ENCODE results near the gene RPN1. TPM values are rescaled to one million over a fixed set of nuclear protein-coding genes. Genes with fewer than 3 reads are reported as not detected.

Gene RPN1
- total and polyA plus RNA-seq, 2 of the 13 experiments (the other 11 are each of a cell fraction or from before 2014, with no cell fraction given): 290 to 342 TPM

GRCh38 chr3:128617557-128618397 is 32.8 kb downstream of the RPN1 start (continued):
- TF ChIP-seq SALL1 (CRISPR knock-in tag; IDR thresholded peaks at IDR 0.05) (peak; percentile 75), NFYB (CRISPR knock-in tag; IDR thresholded peaks at IDR 0.05) (peak; percentile 15), RAD51 (IDR thresholded peaks at IDR 0.05; ENCODE audit: borderline replicate concordance) (no peak), CHD4 (IDR thresholded peaks at IDR 0.05; ENCODE audit: borderline replicate concordance, low read length) (no peak), ZNF766 (CRISPR knock-in tag; IDR thresholded peaks at IDR 0.05; ENCODE audit: borderline replicate concordance) (0 out of 2 replicates have a peak, but pooled peaks have one; percentile 11), KLF6 (CRISPR knock-in tag; IDR thresholded peaks at IDR 0.05) (no peak), AKAP8 (CRISPR knock-in tag; IDR thresholded peaks at IDR 0.05) (peak; percentile 32), MED1 (CRISPR knock-in tag; IDR thresholded peaks at IDR 0.05) (0 out of 2 replicates have a peak, but pooled peaks have one; percentile 9), ARNT (IDR thresholded peaks at IDR 0.05) (no peak), ZSCAN5A (CRISPR knock-in tag; IDR thresholded peaks at IDR 0.05; ENCODE audit: borderline replicate concordance) (peak; percentile 70; the same call in 1 of the 2 replicates), THAP8 (CRISPR knock-in tag; IDR thresholded peaks at IDR 0.05; ENCODE audit: borderline replicate concordance) (no peak; the same call in 1 of the 2 replicates), ZNF251 (CRISPR knock-in tag; IDR thresholded peaks at IDR 0.05) (0 out of 2 replicates have a peak, but pooled peaks have one; percentile 31), NCOR1 (IDR thresholded peaks at IDR 0.05; ENCODE audit: borderline replicate concordance, low read length) (no peak), ZNF652 (CRISPR knock-in tag; IDR thresholded peaks at IDR 0.05; ENCODE audit: borderline replicate concordance, low read depth) (no peak), ZNF550 (CRISPR knock-in tag; IDR thresholded peaks at IDR 0.05; ENCODE audit: borderline replicate concordance) (no peak), ZNF773 (CRISPR knock-in tag; IDR thresholded peaks at IDR 0.05; ENCODE audit: borderline replicate concordance) (no peak), PRMT3 (CRISPR knock-in tag; IDR thresholded peaks at IDR 0.05; ENCODE audit: borderline replicate concordance, low read depth) (no peak), CEBPG (CRISPR knock-in tag; IDR thresholded peaks at IDR 0.05) (no peak; the same call in 1 of the 2 replicates), ZBTB7A (CRISPR knock-in tag; IDR thresholded peaks at IDR 0.05) (no peak; the same call in 1 of the 2 replicates), AHR (CRISPR knock-in tag; IDR thresholded peaks at IDR 0.05) (no peak), TAF1 (CRISPR knock-in tag; IDR thresholded peaks at IDR 0.05) (peak; percentile 51; the same call in 1 of the 2 replicates), ZBTB14 (CRISPR knock-in tag; IDR thresholded peaks at IDR 0.05) (0 out of 2 replicates have a peak, but pooled peaks have one; percentile 3), ZNF841 (CRISPR knock-in tag; IDR thresholded peaks at IDR 0.05; ENCODE audit: borderline replicate concordance) (no peak), PLSCR1 (CRISPR knock-in tag; IDR thresholded peaks at IDR 0.05; ENCODE audit: borderline replicate concordance) (no peak), ZNF256 (CRISPR knock-in tag; conservative IDR thresholded peaks at IDR 0.05) (no peak), TBX2 (CRISPR knock-in tag; IDR thresholded peaks at IDR 0.05; ENCODE audit: borderline replicate concordance) (peak; percentile 54), ZNF747 (CRISPR knock-in tag; IDR thresholded peaks at IDR 0.05; ENCODE audit: borderline replicate concordance) (no peak)

All from HepG2 (cell line).